Activated gamma-delta T cell treated with Interleukin-2 at 50 U/mL for 16 hours (primary cell): Measurements from ENCODE around the gene CHRM5.
"Not testable (repeated sequence)": the region's sequence is repeated elsewhere in the genome, so short reads cannot be mapped to it uniquely, and the experiment has no call there.

ENCODE experiments used
- DNase-seq: peaks from one replicate; pipeline ENCODE4 v3.0.0-alpha.2; 2020

CHRM5 gene

GRCh38 chr15:34043813-34044212 is 75.5 kb downstream of the CHRM5 start:
- DNase-seq: no peak

DNA sequence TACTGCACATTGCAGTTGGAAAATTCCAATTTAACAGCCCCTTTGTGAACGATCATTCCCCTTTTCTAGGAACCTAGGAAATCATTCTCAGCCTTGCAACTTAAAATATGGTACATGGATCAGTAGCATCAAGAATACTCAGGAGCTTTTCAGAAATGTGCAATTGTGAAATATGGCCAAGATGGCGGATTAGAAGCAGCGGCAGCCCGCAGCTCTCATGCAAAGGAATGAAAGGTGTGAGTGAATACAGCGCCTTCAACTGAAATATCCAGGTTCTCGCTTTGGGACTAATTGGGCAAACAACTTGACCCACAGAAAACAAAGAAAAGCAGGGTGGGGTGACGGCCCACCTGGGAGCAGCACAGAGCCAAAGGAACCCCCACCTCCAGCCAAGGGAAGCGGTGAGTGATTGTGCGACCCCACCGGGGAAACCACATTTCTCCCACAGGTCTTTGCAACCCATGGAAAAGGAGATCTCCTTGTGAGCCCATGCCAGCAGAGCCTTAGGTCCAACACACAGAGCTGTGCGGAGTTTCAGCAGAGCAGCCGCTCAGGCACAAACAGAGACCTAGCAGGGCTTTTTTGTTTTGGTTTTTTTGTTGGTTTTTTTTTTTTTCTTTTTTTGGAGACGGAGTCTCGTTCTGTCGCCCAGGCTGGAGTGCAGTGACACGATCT is 78.3 kb downstream of the CHRM5 start:
- no peak for DNase-seq

GRCh38 chr15:34047893-34048775 is 79.8 kb downstream of the CHRM5 start:
- no peak for DNase-seq

DNA sequence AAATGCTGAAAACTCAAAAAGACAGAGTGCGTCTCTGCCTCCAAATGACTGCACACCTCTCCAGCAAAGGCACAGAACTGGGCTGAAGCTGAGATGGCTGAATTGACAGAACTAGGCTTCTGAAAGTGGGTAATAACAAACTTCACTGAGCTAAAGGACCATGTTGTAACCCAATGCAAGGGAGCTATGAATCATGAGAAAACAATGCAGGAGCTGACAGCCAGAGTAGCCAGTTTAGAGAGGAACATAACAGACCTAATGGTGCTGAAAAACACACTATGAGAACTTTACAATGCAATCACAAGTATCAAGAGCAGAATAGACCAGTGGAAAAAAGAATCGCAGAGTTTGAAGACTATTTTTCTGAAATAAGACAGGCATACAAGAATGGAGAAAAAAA is 80.8 kb downstream of the CHRM5 start:
- no peak for DNase-seq

DNA sequence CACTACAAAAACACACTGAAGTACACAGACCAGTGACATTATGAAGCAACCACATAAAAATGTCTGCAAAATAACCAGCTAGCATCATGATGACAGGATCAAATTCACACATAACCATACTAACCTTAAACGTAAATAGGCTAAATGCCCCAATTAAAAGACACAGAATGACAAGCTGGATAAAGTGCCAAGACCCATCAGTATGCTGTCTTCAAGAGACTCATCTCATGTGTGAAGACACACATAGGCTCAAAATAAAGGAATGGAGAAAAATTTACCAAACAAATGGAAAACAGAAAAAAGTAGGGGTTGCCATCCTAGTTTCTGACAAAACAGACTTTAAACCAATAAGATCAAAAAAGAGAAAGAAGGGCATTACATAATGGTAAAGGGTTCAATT is 82.1 kb downstream of the CHRM5 start:
- not testable (repeated sequence) for DNase-seq

GRCh38 chr15:34054081-34054707 is 85.9 kb downstream of the CHRM5 start:
- DNase-seq: no peak

GRCh38 chr15:34055868-34056595 is 87.7 kb downstream of the CHRM5 start:
- DNase-seq: no peak

GRCh38 chr15:34056911-34057310 is 88.6 kb downstream of the CHRM5 start:
- no peak for DNase-seq

DNA sequence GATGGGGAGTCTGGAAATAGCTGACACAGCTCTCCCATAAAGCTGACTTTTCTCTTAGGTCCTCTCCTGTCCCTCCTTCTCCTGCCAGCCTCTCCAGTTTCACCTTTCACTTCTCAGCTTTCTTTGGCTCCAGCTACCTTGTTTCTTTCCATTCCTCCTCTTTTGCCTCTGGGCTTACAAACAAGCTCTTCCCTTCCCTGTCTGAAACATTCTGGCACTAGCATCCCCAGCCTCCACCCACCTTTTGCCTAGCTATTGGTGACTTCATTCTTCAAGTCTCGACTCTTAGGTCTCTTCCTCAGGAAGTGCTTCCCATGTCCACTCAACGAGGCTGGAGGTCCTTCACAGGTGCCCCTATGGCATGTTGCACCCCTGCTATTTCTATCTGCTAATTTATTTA is 91.2 kb downstream of the CHRM5 start:
- no peak for DNase-seq

- no peak for DNase-seq
Measured at GRCh38 chr15:34059946-34060345, 91.6 kb downstream of the CHRM5 start.

DNA sequence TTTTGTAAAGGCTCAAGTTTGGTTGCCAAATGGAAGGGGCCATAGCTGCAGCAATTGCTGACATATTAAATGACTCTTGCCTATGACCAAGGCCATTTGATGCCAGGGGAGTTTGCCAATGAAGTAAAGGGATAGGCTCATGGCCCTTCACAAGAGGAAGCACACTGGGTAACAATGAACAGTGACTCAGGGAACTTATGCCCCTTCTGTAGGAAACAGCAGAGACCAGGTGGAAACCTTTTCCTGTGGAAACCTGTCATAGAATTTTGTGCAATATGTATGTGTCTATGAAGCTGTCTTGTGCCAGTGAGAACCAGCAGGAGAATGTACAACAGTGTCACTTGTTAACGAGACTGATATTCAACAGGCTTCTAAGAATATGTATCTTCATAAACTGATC is 96.1 kb downstream of the CHRM5 start:
- no peak for DNase-seq

- no peak for DNase-seq
Measured at GRCh38 chr15:34065261-34065660, 97.0 kb downstream of the CHRM5 start.

GRCh38 chr15:34065941-34066340 is 97.6 kb downstream of the CHRM5 start:
- DNase-seq: no peak

- no peak for DNase-seq
Measured at GRCh38 chr15:34070003-34070402, 101.7 kb downstream of the CHRM5 start.

DNA sequence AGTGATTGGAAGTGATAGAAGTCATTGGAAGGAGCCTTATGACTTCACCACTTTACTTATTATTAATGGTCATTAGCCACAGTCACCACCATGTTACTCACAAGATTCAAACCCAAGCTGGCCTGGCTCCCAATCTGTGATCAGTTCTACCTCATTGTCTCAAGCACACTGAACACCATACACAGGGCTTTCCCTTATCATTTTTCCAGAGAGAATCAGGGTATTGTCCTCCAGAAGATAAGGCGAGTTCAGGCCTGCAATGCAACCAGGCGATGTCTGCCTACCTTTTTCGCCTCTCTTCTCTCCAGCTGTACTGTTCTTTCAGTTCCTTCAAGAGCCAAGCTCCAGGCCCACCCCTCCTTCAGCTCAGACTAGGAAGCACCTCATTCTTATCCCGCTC is 108.5 kb downstream of the CHRM5 start:
- no peak for DNase-seq

DNA sequence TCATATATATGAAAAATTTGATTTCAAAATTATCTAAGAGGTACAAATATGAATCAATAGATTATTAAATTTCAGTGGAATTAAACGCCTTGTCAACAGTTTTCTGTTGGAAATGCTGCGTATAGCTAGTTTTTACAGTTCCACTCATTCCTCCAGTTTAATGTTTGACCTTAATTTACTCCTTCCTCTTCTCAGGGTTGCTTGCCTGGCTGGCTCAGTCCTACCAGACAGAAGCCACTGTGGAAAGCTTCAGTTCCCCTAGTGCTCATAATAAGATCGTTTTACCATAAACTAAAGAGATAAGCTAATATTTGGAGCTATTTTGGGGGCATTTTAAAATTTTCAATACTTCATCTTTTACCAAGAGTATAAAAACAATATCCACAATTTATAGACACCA is 110.6 kb downstream of the CHRM5 start:
- DNase-seq: no peak

- no peak for DNase-seq
Measured at GRCh38 chr15:34079904-34080303, 111.6 kb downstream of the CHRM5 start.

- no peak for DNase-seq
Measured at GRCh38 chr15:34084086-34084485, 115.8 kb downstream of the CHRM5 start.

GRCh38 chr15:34085746-34086145 is 117.4 kb downstream of the CHRM5 start:
- DNase-seq: no peak

DNA sequence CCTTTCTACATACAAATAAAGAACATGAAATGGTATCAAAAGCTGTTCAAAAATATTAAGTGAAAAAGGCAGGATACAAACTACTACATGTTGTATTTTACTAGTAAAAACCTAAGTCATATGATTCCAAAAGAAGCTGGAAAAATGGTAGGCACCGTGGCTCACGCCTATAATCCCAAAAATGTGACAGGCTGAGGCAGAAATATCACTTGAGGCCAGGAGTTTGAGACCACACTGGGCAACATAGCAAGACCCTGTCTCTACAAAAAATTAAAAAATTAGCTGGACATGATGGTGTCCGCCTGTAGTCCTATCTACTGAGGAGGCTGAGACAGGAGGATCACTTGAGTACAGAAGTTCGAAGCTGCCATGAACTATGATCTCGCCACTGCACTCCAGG is 131.6 kb downstream of the CHRM5 start:
- DNase-seq: no peak

- DNase-seq: peak; percentile 99
Measured at GRCh38 chr15:34101366-34102174, 133.3 kb downstream of the CHRM5 start, which contains the start of the genes EMC7 and PGBD4. TSS of gene EMC7 (minus strand) at chr15:34101862. CDS start at chr15:34101839, 23 bp downstream. TSS of gene PGBD4 (plus strand) at chr15:34102083. CDS start at chr15:34102532, 449 bp downstream.
